Activated CD8-positive, alpha-beta memory T cell treated with anti-CD3 and anti-CD28 coated beads, Interleukin-2, amount 50 U/mL, for 1 hour (primary cell): ENCODE data around the gene IDE.

Experiments
- DNase-seq: peaks from one replicate; pipeline ENCODE4 v3.0.0-alpha.2; 2020; ENCODE audit errors: extremely low read depth

IDE gene

GRCh38 chr10:92567952-92568600 lies 5.8 kb downstream of the IDE start:
- DNase-seq, result no peak

- DNase-seq, result no peak
Measured at GRCh38 chr10:92562424-92562823, 11.5 kb downstream of the IDE start.

- DNase-seq, result no peak
Measured at GRCh38 chr10:92559046-92559445, 14.8 kb downstream of the IDE start.

- DNase-seq, result no peak
Measured at GRCh38 chr10:92553959-92554358, 19.9 kb downstream of the IDE start.

- no peak for DNase-seq
Measured at GRCh38 chr10:92552310-92552709, 21.6 kb downstream of the IDE start.

- no peak for DNase-seq
Measured at GRCh38 chr10:92550924-92551323, 23.0 kb downstream of the IDE start.

GRCh38 chr10:92547676-92548075 lies 26.2 kb downstream of the IDE start:
- DNase-seq, result no peak

GRCh38 chr10:92545556-92545955 lies 28.3 kb downstream of the IDE start:
- DNase-seq, result no peak

GRCh38 chr10:92544296-92544695 lies 29.6 kb downstream of the IDE start:
- DNase-seq, result no peak

GRCh38 chr10:92542458-92542857 lies 31.4 kb downstream of the IDE start:
- no peak for DNase-seq

- DNase-seq, result no peak
Measured at GRCh38 chr10:92541583-92541982, 32.3 kb downstream of the IDE start.

GRCh38 chr10:92538231-92538958 lies 35.5 kb downstream of the IDE start:
- no peak for DNase-seq

GRCh38 chr10:92530891-92531535 lies 42.9 kb downstream of the IDE start:
- DNase-seq, result no peak

- DNase-seq, result no peak
Measured at GRCh38 chr10:92530421-92530820, 43.5 kb downstream of the IDE start.

GRCh38 chr10:92527716-92528115 lies 46.2 kb downstream of the IDE start:
- DNase-seq, result no peak

GRCh38 chr10:92523639-92524038 lies 50.3 kb downstream of the IDE start:
- DNase-seq, result no peak

GRCh38 chr10:92517034-92517655 lies 56.7 kb downstream of the IDE start:
- peak; percentile 37 for DNase-seq

- no peak for DNase-seq
Measured at GRCh38 chr10:92508866-92509265, 65.0 kb downstream of the IDE start.

GRCh38 chr10:92506336-92506735 lies 67.6 kb downstream of the IDE start:
- no peak for DNase-seq

- no peak for DNase-seq
Measured at GRCh38 chr10:92505044-92505443, 68.8 kb downstream of the IDE start.

- DNase-seq, result no peak
Measured at GRCh38 chr10:92502296-92502808, 71.5 kb downstream of the IDE start.

GRCh38 chr10:92493362-92493761 lies 80.5 kb downstream of the IDE start:
- no peak for DNase-seq
